ENCODE results near the gene SPACA9.

GRCh38 chr9:132927704-132928103 is 49.0 kb downstream of the SPACA9 start:
- no peak for TF ChIP-seq CTCF (conservative IDR thresholded peaks at IDR 0.05)
- no peak for TF ChIP-seq ZFX (IDR thresholded peaks at IDR 0.05)

Measured in C4-2B (cell line).